Loucy (cell line): Measurements from ENCODE around the gene CEBPB.

Experiments used
- H2AFZ ChIP-seq: fragments of 200-600 bp; sonication (generic); 2 replicates; pipeline ENCODE4 v1.6.0; 2016; ENCODE audit warnings: antibody characterized with exemption, mild to moderate bottlenecking, low read length, moderate library complexity
- H3F3A ChIP-seq: fragments of 200-600 bp; 2 replicates; pipeline ENCODE4 v1.6.0; 2016; ENCODE audit warnings: antibody characterized with exemption, low read depth, mild to moderate bottlenecking
- H3K27me3 ChIP-seq: fragments of 200-600 bp; sonication (generic); 2 replicates; pipeline ENCODE4 v1.6.1; 2014; ENCODE audit warnings: low read length, mild to moderate bottlenecking; ENCODE audit not compliant: insufficient read depth, poor library complexity, severe bottlenecking
- H3K36me3 ChIP-seq: fragments of 200-600 bp; sonication (generic); 2 replicates; pipeline ENCODE4 v1.6.1; 2016; ENCODE audit warnings: low read length; ENCODE audit not compliant: insufficient read depth
- H3K4me1 ChIP-seq: fragments of 200-600 bp; sonication (generic); 2 replicates; pipeline ENCODE4 v1.5.1; 2014; ENCODE audit warnings: low read length, mild to moderate bottlenecking; ENCODE audit not compliant: insufficient read depth, poor library complexity, severe bottlenecking
- H3K4me2 ChIP-seq: fragments of 200-600 bp; sonication (generic); 2 replicates; pipeline ENCODE4 v1.6.0; 2014; ENCODE audit warnings: antibody characterized with exemption, low read length, low read depth, mild to moderate bottlenecking; ENCODE audit not compliant: poor library complexity, severe bottlenecking
- H3K4me3 ChIP-seq: fragments of 200-600 bp; sonication (generic); 2 replicates; pipeline ENCODE4 v1.5.1; 2014; ENCODE audit warnings: low read length, mild to moderate bottlenecking, mixed read lengths; ENCODE audit not compliant: poor library complexity, severe bottlenecking
- H3K79me2 ChIP-seq: fragments of 200-600 bp; sonication (generic); 2 replicates; pipeline ENCODE4 v1.6.1; 2014; ENCODE audit warnings: low read length; ENCODE audit not compliant: insufficient read depth
- H3K9ac ChIP-seq: fragments of 200-600 bp; sonication (generic); 2 replicates; pipeline ENCODE4 v1.6.0; 2014; ENCODE audit warnings: mild to moderate bottlenecking, low read depth, low read length, moderate library complexity; ENCODE audit not compliant: poor library complexity, severe bottlenecking
- H3K9me2 ChIP-seq: fragments of 200-600 bp; sonication (generic); replicated peaks from 2 replicates; pipeline ENCODE4 v1.6.1; 2016; ENCODE audit warnings: low read depth, low read length, mixed read lengths
- H3K9me3 ChIP-seq: fragments of 200-600 bp; sonication (generic); 2 replicates; pipeline ENCODE4 v1.6.1; 2014; ENCODE audit warnings: mild to moderate bottlenecking, antibody characterized with exemption, low read length, low read depth; ENCODE audit not compliant: insufficient read depth
- H4K20me1 ChIP-seq: fragments of 200-600 bp; sonication (generic); 2 replicates; pipeline ENCODE4 v1.6.0; 2014; ENCODE audit warnings: antibody characterized with exemption, low read length, mild to moderate bottlenecking; ENCODE audit not compliant: insufficient read depth, poor library complexity, severe bottlenecking
- CTCF ChIP-seq: fragments of 200-600 bp; sonication (generic); conservative IDR thresholded peaks from 2 replicates; pipeline ENCODE4 v1.5.1; 2014; ENCODE audit warnings: mild to moderate bottlenecking, antibody characterized with exemption, low read length
- EZH2phosphoT487 ChIP-seq: fragments of 200-600 bp; IDR thresholded peaks from 2 replicates; pipeline ENCODE4 v1.6.1; 2018; ENCODE audit warnings: antibody characterized with exemption, mild to moderate bottlenecking, moderate library complexity, borderline replicate concordance

The CEBPB gene

DNA sequence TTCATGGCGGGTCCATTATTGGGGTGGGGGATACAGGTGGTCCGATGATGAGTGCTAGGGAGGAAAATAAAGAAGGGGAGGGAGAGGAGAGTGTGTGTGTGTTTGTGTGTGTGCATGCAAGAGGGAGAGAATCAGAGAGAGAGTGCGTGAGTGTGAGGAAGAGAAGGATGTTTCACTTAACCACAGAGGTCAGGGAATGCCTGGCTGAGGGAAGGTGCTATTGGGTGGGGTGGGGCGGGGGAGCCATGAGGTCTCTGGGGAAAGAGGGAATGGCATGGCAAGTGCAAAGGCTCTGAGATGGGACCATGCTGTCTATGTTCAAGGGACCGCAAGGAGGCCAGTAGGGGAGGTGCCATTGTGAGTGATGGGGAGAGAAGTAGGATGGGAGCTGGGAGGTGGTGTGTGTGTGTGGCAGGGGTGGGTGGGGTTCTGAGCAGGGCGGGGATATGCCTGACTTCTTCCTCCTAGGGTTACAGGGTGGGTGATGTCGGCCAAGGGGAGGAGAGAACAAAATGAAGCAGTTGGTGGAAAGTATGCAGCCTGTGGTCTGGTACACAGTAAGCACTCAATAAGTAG lies 23.0 kb downstream of the CEBPB start:
- Histone ChIP-seq H3K27me3 (no peaks in the 10 kb centered on the region), H3K4me2 (no peak overlapping the region), H3K9me2 (no peaks in the 10 kb centered on the region), H3K9me3 (no peaks in the 10 kb centered on the region), H3K4me3 (no peak overlapping the region), H2AFZ (no peak overlapping the region), H3K9ac (no peak overlapping the region), H4K20me1 (no peaks in the 10 kb centered on the region), H3K36me3 (no peaks in the 10 kb centered on the region), H3K4me1 (peaks cover 12% of the 10 kb centered on the region), H3F3A (no peaks in the 10 kb centered on the region), H3K79me2 (no peaks in the 10 kb centered on the region)
- TF ChIP-seq CTCF: no peak

GRCh38 chr20:50214226-50215024 lies 23.8 kb downstream of the CEBPB start:
- H3K4me1 ChIP-seq: peaks cover 12% of the 10 kb centered on the region
- no peaks in the 10 kb centered on the region for H3K27me3 ChIP-seq
- no peak overlapping the region for H3K4me2 ChIP-seq
- no peaks in the 10 kb centered on the region for H3F3A ChIP-seq
- no peak overlapping the region for H2AFZ ChIP-seq
- H3K9me2 ChIP-seq: no peaks in the 10 kb centered on the region
- H3K4me3 ChIP-seq: no peak overlapping the region
- H3K9ac ChIP-seq: no peak overlapping the region
- no peaks in the 10 kb centered on the region for H3K79me2 ChIP-seq
- H4K20me1 ChIP-seq: no peaks in the 10 kb centered on the region
- no peaks in the 10 kb centered on the region for H3K36me3 ChIP-seq
- TF ChIP-seq EZH2phosphoT487 (no peak), CTCF (no peak)
- no peaks in the 10 kb centered on the region for H3K9me3 ChIP-seq

GRCh38 chr20:50215101-50215690 lies 24.6 kb downstream of the CEBPB start:
- TF ChIP-seq CTCF: no peak
- TF ChIP-seq EZH2phosphoT487: no peak
- Histone ChIP-seq H3K36me3 (no peaks in the 10 kb centered on the region), H3K9me2 (no peaks in the 10 kb centered on the region), H2AFZ (no peak overlapping the region), H3K4me1 (peaks cover 12% of the 10 kb centered on the region), H3K4me3 (no peak overlapping the region), H3K9me3 (no peaks in the 10 kb centered on the region), H3F3A (no peaks in the 10 kb centered on the region), H3K9ac (no peak overlapping the region), H4K20me1 (no peaks in the 10 kb centered on the region), H3K79me2 (no peaks in the 10 kb centered on the region), H3K27me3 (no peaks in the 10 kb centered on the region), H3K4me2 (no peak overlapping the region)
